ENCODE measurements around the gene CEMIP.

- no peak for TF ChIP-seq POLR2A (IDR thresholded peaks at IDR 0.05)
- TF ChIP-seq CTCF (IDR thresholded peaks at IDR 0.05) = no peak
Measured at GRCh38 chr15:80967451-80967850, 188.3 kb downstream of the CEMIP start.

All from adrenal gland (tissue), 5 donors.